Activated naive CD4-positive, alpha-beta T cell treated with Interleukin-2 at 50 U/mL for 16 hours (primary cell): ENCODE measurements around the gene LRRC49.
"Not testable (repeated sequence)": the region's sequence is repeated elsewhere in the genome, so short reads cannot be mapped to it uniquely, and the experiment has no call there.

Experiments
- DNase-seq: peaks from one replicate; pipeline ENCODE4 v3.0.0-alpha.2; 2020

LRRC49 gene

GRCh38 chr15:70892002-70892911, at the start of gene LRRC49, which contains the start of gene THAP10:
TSS of gene LRRC49 (plus strand) at chr15:70892826. CDS start at chr15:70892895, 69 bp downstream.
TSS of gene THAP10 (minus strand) at chr15:70892433. CDS start at chr15:70892272, 161 bp downstream.
- peak; percentile 33 for DNase-seq

DNA sequence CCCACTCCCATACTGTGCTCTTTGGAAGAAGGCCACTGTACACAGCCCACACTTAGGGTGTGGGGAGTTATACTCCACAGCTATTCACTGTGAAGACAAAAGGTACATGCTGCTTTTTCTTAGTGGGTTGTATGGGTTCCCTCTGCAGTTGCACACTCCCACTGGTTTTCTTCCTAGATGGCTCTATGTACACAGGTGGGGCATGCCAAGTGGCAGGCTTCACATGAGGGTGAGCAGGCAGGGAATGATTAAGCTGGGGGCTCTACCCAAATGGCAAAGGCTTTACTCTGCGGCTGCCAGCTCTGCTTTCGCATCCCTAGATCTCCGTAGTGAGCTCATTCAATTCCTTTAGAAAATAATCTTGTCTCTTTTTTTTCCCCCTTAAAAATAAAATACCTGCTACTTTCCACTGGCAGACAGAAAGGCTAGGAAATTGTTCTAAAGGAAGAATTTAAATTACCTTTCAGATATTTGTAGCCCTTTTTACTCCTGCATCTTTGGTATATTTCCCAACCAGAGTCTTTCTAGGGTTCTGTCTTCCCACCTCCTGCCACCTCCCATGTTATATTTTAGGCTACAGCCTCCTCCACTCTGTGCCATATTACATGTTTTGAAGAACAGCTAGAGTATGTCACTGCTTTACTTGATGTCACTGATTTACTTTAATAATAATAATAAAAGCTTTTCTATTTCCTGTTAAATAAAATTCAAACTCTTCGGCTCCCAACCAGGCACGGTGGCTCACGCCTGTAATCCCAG, 46.8 kb upstream of the LRRC49 start:
- no peak for DNase-seq

GRCh38 chr15:70851889-70852288, 40.7 kb upstream of the LRRC49 start:
- DNase-seq, result no peak

GRCh38 chr15:70852501-70853317, 39.9 kb upstream of the LRRC49 start:
- DNase-seq, result no peak

GRCh38 chr15:70853318-70853972, 39.2 kb upstream of the LRRC49 start:
- DNase-seq, result peak; percentile 4

DNA sequence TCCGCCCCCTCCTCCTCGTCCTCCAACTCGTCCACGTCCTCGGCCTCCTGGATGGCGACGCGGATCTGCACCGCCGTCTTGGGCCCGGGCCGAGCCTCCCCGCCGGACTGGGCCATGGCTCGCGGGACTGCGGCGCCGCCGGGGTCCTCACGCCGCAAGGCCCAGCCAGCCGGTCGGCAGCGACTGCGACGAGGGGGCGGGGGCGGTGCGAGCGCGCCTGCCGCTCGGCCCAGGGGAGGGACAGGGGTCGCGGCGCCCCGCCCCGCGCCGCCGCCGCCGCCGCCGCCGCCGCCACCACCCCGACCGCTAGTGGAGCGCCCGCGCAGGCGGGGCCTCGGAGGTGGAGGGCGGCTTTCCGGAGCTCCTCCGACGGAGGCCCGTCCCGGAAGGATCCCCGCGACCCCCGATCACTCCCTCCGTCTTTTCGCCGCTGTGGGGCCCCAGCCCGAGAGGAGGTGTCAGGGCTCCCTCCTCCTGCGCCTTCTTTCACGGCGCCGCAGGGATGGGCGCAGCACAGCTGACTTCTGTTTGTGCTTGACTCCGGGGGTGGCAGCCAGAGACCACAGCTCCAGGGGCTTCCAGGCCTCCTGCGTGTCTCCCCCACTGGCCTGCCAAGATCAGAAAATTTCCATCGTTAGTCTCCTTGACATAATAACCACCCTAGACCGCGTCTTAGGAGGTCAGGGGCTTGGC, 38.5 kb upstream of the LRRC49 start, which contains the start of gene LARP6:
Gene LARP6 (minus strand): TSS at position 185 of the 693 bp plus-strand sequence. CDS start 69 bp downstream, at position 116.
- DNase-seq, result peak; percentile 8

DNA sequence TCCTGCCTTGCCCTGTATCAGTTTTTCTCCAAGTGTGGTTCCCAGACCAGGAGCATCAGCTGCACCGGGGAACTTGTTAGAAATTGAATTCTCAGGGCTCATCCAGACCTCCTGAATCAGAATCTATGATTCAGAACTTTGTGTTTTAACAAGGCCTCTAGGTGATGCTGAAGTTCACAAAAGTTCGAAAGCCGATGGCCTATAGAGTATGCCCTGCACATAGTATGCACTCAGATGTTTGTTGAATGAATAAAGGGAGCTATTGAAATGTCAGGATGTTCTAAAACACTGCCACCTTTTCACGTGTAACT, 38.0 kb upstream of the LRRC49 start:
- DNase-seq, result no peak

DNA sequence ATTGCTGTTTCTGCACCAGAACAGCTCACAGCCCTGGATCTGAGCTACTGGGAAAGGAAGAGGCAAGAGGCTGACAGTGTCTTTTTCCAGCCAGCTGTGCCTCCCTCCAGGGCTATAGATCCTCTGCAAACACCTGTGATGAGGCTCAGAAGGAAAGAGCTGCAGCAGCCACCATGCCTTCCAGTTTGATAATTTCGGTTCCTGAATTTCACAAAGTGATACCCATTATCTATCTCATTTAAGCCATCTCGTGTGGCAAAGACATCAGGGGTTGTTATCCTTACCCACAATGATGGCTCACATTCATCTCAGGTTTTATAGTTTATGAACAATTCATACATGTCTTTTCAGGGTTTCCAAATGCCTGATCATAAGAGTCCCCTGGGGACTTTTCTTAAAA, 36.9 kb upstream of the LRRC49 start:
- no peak for DNase-seq

- DNase-seq, result no peak
Observed at GRCh38 chr15:70856177-70856883, 36.3 kb upstream of the LRRC49 start.

GRCh38 chr15:70856884-70857561, 35.6 kb upstream of the LRRC49 start:
- no peak for DNase-seq

- no peak for DNase-seq
Observed at GRCh38 chr15:70857562-70858285, 34.9 kb upstream of the LRRC49 start.

- not testable (repeated sequence) for DNase-seq
Observed at GRCh38 chr15:70858614-70859321, 33.9 kb upstream of the LRRC49 start.

- DNase-seq, result no peak
Observed at GRCh38 chr15:70859322-70859908, 33.2 kb upstream of the LRRC49 start.

DNA sequence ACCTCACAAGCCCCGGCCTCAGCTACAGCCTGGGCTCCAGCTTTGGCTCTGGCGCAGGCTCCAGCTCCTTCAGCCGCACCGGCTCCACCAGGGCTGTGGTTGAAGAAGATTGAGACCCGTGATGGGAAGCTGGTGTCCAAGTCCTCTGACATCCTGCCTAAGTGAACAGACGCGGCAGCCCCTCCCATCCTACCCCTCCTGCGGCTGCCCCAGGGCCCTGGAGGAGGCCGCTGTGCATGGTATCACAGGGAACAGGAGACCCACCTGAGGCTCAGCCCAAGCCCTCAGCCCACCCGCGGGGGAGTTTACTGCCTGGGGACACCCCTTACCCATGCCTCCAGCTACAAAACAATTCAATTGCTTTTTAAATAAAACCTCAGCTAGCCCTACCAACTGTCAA, 32.6 kb upstream of the LRRC49 start:
- DNase-seq, result no peak

DNA sequence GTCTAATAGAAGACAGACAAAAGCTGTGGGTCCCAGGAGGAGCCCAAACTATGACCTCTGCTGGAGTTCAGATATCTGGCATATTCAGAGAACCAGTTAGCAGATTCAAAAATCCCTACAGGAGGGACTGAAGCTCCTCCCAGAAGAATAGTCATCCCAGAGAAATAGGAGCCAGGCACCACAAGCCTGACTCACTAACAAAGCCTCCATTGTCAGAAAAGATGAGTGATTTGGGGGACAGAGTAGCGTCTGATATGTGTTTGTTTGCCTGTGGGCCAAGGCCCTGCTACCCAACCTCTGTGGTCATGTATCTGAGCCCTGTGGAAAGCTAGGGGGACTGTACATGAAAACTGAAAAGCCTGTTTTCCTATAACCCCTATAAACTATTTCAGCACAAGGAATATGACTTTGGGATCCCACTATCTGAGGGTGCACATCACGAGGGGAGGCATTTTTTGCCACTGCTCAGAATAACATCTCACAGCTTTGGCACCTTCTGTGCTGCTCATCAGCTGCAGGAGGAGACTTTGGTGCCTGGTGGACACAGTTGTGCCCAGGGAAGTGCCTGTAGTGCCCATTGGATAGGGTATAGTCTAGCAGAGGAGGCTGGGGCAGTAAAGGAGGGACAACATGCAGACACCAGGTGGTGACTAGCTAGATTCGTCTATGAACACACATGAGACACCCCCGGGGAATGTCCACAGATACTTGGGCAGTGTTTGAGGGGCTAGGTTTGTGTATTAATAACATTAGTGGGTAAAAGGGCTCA, 29.0 kb upstream of the LRRC49 start:
- DNase-seq, result no peak

DNA sequence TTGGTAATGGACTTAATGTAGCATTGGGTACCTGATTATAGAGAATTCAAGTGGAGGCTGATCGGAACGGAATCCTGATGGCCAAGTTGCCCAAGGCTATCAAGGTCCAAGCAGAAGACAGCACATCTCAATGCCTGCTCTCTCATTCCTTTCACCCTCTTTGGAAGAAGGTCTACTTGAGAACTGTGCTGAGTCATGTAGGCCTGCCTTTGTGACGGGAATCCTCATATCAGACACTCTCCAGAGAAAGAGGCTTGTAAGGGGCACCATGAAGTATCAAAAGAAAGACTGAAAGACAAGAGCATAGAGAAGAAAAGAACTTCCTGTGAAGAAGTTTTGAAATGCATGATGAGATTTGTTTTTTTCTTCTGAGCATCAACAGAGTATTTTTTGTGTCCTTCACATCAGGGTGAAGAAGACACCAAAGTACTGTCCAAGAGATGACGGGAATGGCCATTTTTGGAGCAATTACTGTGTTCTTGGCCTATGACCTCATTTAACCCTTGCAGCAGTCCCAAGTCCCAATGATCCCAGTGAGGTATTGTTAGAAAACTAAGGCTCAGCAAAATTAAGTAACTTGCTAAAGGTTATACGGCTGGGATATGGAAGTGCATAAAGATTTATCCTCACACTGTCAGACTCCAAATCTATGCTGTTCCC, 25.5 kb upstream of the LRRC49 start:
- no peak for DNase-seq

GRCh38 chr15:70867911-70868467, 24.6 kb upstream of the LRRC49 start:
- DNase-seq, result no peak
